Smooth muscle cell (in vitro differentiated cells): Measurements from ENCODE around the gene DLG1. TPM values are rescaled to one million over a fixed set of nuclear protein-coding genes. Genes with fewer than 3 reads are reported as not detected.

ENCODE experiments used
- DNase-seq: peaks from one replicate; lab custom pipeline; 2025; ENCODE audit not compliant: unreplicated experiment; lab: John Stamatoyannopoulos, UW
- H2AFZ ChIP-seq: fragments of 200-600 bp; sonication (generic); 2 replicates; pipeline ENCODE4 v1.6.0; 2016; ENCODE audit warnings: antibody characterized with exemption, low read depth, mild to moderate bottlenecking
- H3F3A ChIP-seq: fragments of 200-600 bp; sonication (generic); 2 replicates; pipeline ENCODE4 v1.6.0; 2017; ENCODE audit warnings: antibody characterized with exemption, low read depth
- H3K27ac ChIP-seq: fragments of 200-600 bp; sonication (generic); 2 replicates; pipeline ENCODE4 v1.5.1; 2016; ENCODE audit warnings: low read depth, mild to moderate bottlenecking
- H3K27me3 ChIP-seq: fragments of 200-600 bp; sonication (generic); 2 replicates; pipeline ENCODE4 v1.6.1; 2016; ENCODE audit warnings: low read depth, mild to moderate bottlenecking
- H3K36me3 ChIP-seq: fragments of 200-600 bp; sonication (generic); 2 replicates; pipeline ENCODE4 v1.5.1; 2016; ENCODE audit warnings: low read depth
- H3K4me1 ChIP-seq: fragments of 200-600 bp; sonication (generic); 2 replicates; pipeline ENCODE4 v1.5.1; 2016; ENCODE audit warnings: low read depth
- H3K4me2 ChIP-seq: fragments of 200-600 bp; sonication (generic); 2 replicates; pipeline ENCODE4 v1.6.0; 2016; ENCODE audit warnings: mild to moderate bottlenecking
- H3K4me3 ChIP-seq: fragments of 200-600 bp; sonication (generic); 2 replicates; pipeline ENCODE4 v1.5.1; 2016; ENCODE audit warnings: mild to moderate bottlenecking
- H3K79me2 ChIP-seq: fragments of 200-600 bp; sonication (generic); 2 replicates; pipeline ENCODE4 v1.6.0; 2016; ENCODE audit warnings: low read depth, mild to moderate bottlenecking
- H3K9ac ChIP-seq: fragments of 200-600 bp; sonication (generic); 2 replicates; pipeline ENCODE4 v1.6.0; 2016; ENCODE audit warnings: low read depth
- H3K9me3 ChIP-seq: fragments of 200-600 bp; sonication (generic); replicated peaks from 2 replicates; pipeline ENCODE4 v1.5.1; 2016; ENCODE audit warnings: low read depth
- H4K20me1 ChIP-seq: fragments of 200-600 bp; sonication (generic); 2 replicates; pipeline ENCODE4 v1.6.0; 2016; ENCODE audit warnings: low read depth
- CTCF ChIP-seq: fragments of 200-600 bp; sonication (generic); IDR thresholded peaks from 2 replicates; pipeline ENCODE4 v1.5.1; 2017; ENCODE audit warnings: borderline replicate concordance, mild to moderate bottlenecking, antibody characterized with exemption; ENCODE audit not compliant: insufficient read depth, poor library complexity, severe bottlenecking
- whole genome bisulfite sequencing: methylation state at CpG from one replicate; pipeline ENCODE4 v1.1.7; 2016; ENCODE audit warnings: low lambda C conversion rate; 5-methylcytosine and 5-hydroxymethylcytosine counted together
- polyA plus RNA-seq: library from polyadenylated mRNA; unstranded; fragments of >200 nt; fragmentation: Nextera tagmentation; extraction: Ambion mirVana; gene quantifications from 2 replicates; pipeline ENCODE4 v1.2.1, GENCODE V29; 2016
- total RNA-seq: library from RNA; depleted of rRNA; stranded (reverse); fragments of >200 nt; gene quantifications from 2 replicates; pipeline ENCODE4 v1.2.3, GENCODE V29; 2014

DLG1 gene
- total and polyA plus RNA-seq, 2 experiments from 2014 or later = 23.5 to 69.0 TPM

- Histone ChIP-seq H4K20me1 (no peaks in the 10 kb centered on the region), H3K36me3 (no peaks in the 10 kb centered on the region), H3K9ac (no peak overlapping the region), H3K79me2 (no peaks in the 10 kb centered on the region), H3K27me3 (no peaks in the 10 kb centered on the region), H2AFZ (no peak overlapping the region), H3K27ac (no peak overlapping the region), H3K4me1 (peaks cover 4% of the 10 kb centered on the region), H3K9me3 (no peaks in the 10 kb centered on the region), H3F3A (no peaks in the 10 kb centered on the region), H3K4me3 (no peak overlapping the region), H3K4me2 (no peak overlapping the region)
- DNase-seq = no peak
- TF ChIP-seq CTCF = no peak
- 97% methylated on average over 20 of the region's 20 CpGs for WGBS
Observed at GRCh38 chr3:197001106-197001971, 297.1 kb downstream of the DLG1 start.

- Histone ChIP-seq H3K4me1 (peaks cover 4% of the 10 kb centered on the region), H3K79me2 (no peaks in the 10 kb centered on the region), H4K20me1 (no peaks in the 10 kb centered on the region), H3K4me2 (no peak overlapping the region), H3K4me3 (no peak overlapping the region), H3F3A (no peaks in the 10 kb centered on the region), H2AFZ (no peak overlapping the region), H3K27me3 (no peaks in the 10 kb centered on the region), H3K9ac (no peak overlapping the region), H3K27ac (no peak overlapping the region), H3K9me3 (no peaks in the 10 kb centered on the region), H3K36me3 (no peaks in the 10 kb centered on the region)
- no peak for TF ChIP-seq CTCF
- WGBS = 100% methylated on average over 5 of the region's 5 CpGs
- no peak for DNase-seq
Observed at GRCh38 chr3:197000211-197000610, 298.2 kb downstream of the DLG1 start.

GRCh38 chr3:196998966-196999760 lies 299.2 kb downstream of the DLG1 start:
- 86% methylated on average over 21 of the region's 21 CpGs for WGBS
- Histone ChIP-seq H3K27ac (no peak overlapping the region), H3K36me3 (no peaks in the 10 kb centered on the region), H3F3A (no peaks in the 10 kb centered on the region), H3K27me3 (no peaks in the 10 kb centered on the region), H3K79me2 (no peaks in the 10 kb centered on the region), H3K4me2 (no peak overlapping the region), H2AFZ (no peak overlapping the region), H3K4me3 (no peak overlapping the region), H3K4me1 (peaks cover 4% of the 10 kb centered on the region), H3K9me3 (no peaks in the 10 kb centered on the region), H3K9ac (no peak overlapping the region), H4K20me1 (no peaks in the 10 kb centered on the region)
- no peak for TF ChIP-seq CTCF
- no peak for DNase-seq
